AG04449 (cell line): ENCODE results near the gene CREB3L2.

ENCODE experiments used
- CTCF ChIA-PET: fragments of 350-600 bp; formaldehyde crosslinking; extraction: SDS; loops from one replicate; lab custom pipeline; 2021; ENCODE audit warnings: antibody characterized with exemption; lab: Yijun Ruan, JAX
- POLR2A ChIA-PET: fragments of 400-600, 350-600 bp; formaldehyde crosslinking; extraction: SDS; loops from one replicate; lab custom pipeline; 2020; ENCODE audit warnings: antibody characterized with exemption, inconsistent platforms; lab: Yijun Ruan, JAX
- DNase-seq: peaks from one replicate; pipeline ENCODE4 v3.0.0-alpha.2; 2010; ENCODE audit warnings: low read depth, low spot score
- H3K4me3 ChIP-seq: 2 replicates; pipeline ENCODE4 v1.5.1; 2011; ENCODE audit warnings: low read depth, mild to moderate bottlenecking, control low read depth, low read length
- CTCF ChIP-seq: IDR thresholded peaks from one replicate; pipeline ENCODE4 v1.5.1; 2011; ENCODE audit warnings: mild to moderate bottlenecking, moderate library complexity, low read length, control low read depth, inconsistent platforms; ENCODE audit not compliant: insufficient read depth; ENCODE audit errors: missing control alignments

Gene CREB3L2

GRCh38 chr7:137847568-137848050 is 154.3 kb downstream of the CREB3L2 start:
- no peak for DNase-seq
- TF ChIP-seq CTCF = no peak
- H3K4me3 ChIP-seq = peak overlapping the region; percentile 58
- ChIA-PET CTCF (no interaction called here), POLR2A (no interaction called here)

- POLR2A ChIA-PET = no interaction called here
- TF ChIP-seq CTCF = no peak
- CTCF ChIA-PET = interaction anchor here (0.7 to 1.1 kb wide), 4 partner anchors 11 to 191 kb away, joined by 3 read pairs; no protein-coding TSS in a partner anchor
- peak within 1 kb of the TSS; percentile 58 for H3K4me3 ChIP-seq
- no peak for DNase-seq
Observed at GRCh38 chr7:137846827-137847567, 154.9 kb downstream of the CREB3L2 start, which contains the start of gene DGKI. Gene DGKI, minus strand, starts transcription at chr7:137846974.

- CTCF ChIA-PET = interaction anchor here (1.0 to 1.1 kb wide), 3 partner anchors 11 to 44 kb away, joined by 3 read pairs; no protein-coding TSS in a partner anchor
- no peak for DNase-seq
- POLR2A ChIA-PET = no interaction called here
- TF ChIP-seq CTCF = no peak
- peak overlapping the region; percentile 58 for H3K4me3 ChIP-seq
Observed at GRCh38 chr7:137846549-137846826, 155.4 kb downstream of the CREB3L2 start.

GRCh38 chr7:137844677-137845425 is 157.0 kb downstream of the CREB3L2 start:
- no peak for DNase-seq
- no peak for TF ChIP-seq CTCF
- H3K4me3 ChIP-seq = no peak overlapping the region
- ChIA-PET POLR2A (no interaction called here), CTCF (interaction anchor here (0.7 kb wide), 1 partner anchor 9 kb away, joined by 3 read pairs; no protein-coding TSS in a partner anchor)

GRCh38 chr7:137839903-137840779 is 161.7 kb downstream of the CREB3L2 start:
- DNase-seq = no peak
- ChIA-PET CTCF (interaction anchor here (1.1 to 3.0 kb wide), 3 partner anchors 12 to 234 kb away, joined by 4 to 17 read pairs (median 5); no protein-coding TSS in a partner anchor), POLR2A (no interaction called here)
- H3K4me3 ChIP-seq = no peak overlapping the region
- no peak for TF ChIP-seq CTCF
